OCI-LY3 (cell line): ENCODE measurements around the gene ADAMTS6.

Experiments used
- H2AFZ ChIP-seq: fragments of 200-600, 300-600 bp; shearing (Covaris generic); 2 replicates; pipeline ENCODE4 v1.6.0; 2014; ENCODE audit warnings: antibody characterized with exemption, low read depth, low read length
- H3K27ac ChIP-seq: fragments of 200-600, 300-600 bp; sonication (generic); 2 replicates; pipeline ENCODE4 v1.5.1; 2014; ENCODE audit warnings: mild to moderate bottlenecking, low read length, moderate library complexity, mixed read lengths
- H3K27me3 ChIP-seq: fragments of 200-600, 300-600 bp; sonication (generic); 2 replicates; pipeline ENCODE4 v1.6.1; 2014; ENCODE audit warnings: low read depth, low read length, mixed read lengths
- H3K36me3 ChIP-seq: fragments of 200-600, 300-600 bp; sonication (generic); replicated peaks from 2 replicates; pipeline ENCODE3; 2014; ENCODE audit warnings: low read depth, low read length, mixed read lengths
- H3K4me1 ChIP-seq: fragments of 300-600, 200-600 bp; sonication (generic); 2 replicates; pipeline ENCODE4 v1.6.1; 2014; ENCODE audit warnings: low read length, mixed read lengths
- H3K4me2 ChIP-seq: fragments of 200-600, 300-600 bp; sonication (generic); 2 replicates; pipeline ENCODE4 v1.6.1; 2014; ENCODE audit warnings: low read length, mixed read lengths
- H3K4me3 ChIP-seq: fragments of 300-600, 200-600 bp; sonication (generic); 2 replicates; pipeline ENCODE4 v1.5.1; 2014; ENCODE audit warnings: antibody characterized with exemption, mild to moderate bottlenecking, low read length, moderate library complexity
- H3K79me2 ChIP-seq: fragments of 300-600, 200-600 bp; shearing (Covaris generic); 2 replicates; pipeline ENCODE4 v1.6.1; 2014; ENCODE audit warnings: mild to moderate bottlenecking, low read length, mixed read lengths
- H3K9ac ChIP-seq: fragments of 300-600, 200-600 bp; shearing (Covaris generic); 2 replicates; pipeline ENCODE4 v1.6.0; 2014; ENCODE audit warnings: mild to moderate bottlenecking, low read length, moderate library complexity
- H3K9me3 ChIP-seq: fragments of 200-600, 300-600 bp; shearing (Covaris generic); 2 replicates; pipeline ENCODE4 v1.6.1; 2014; ENCODE audit warnings: low read length, mixed read lengths; ENCODE audit not compliant: insufficient read depth
- H4K20me1 ChIP-seq: fragments of 200-600, 300-600 bp; sonication (generic); 2 replicates; pipeline ENCODE4 v1.6.1; 2016; ENCODE audit warnings: low read length, mixed read lengths; ENCODE audit not compliant: insufficient read depth
- EZH2phosphoT487 ChIP-seq: fragments of 200-600 bp; shearing (Covaris generic); IDR thresholded peaks from 2 replicates; pipeline ENCODE4 v1.6.1; 2018; ENCODE audit warnings: antibody characterized with exemption, mixed run types, low read depth
- TF ChIP-seq, protein P1 (sequence below): fragments of 200-600, 300-600 bp; sonication (generic); IDR thresholded peaks from 2 replicates; pipeline ENCODE4 v1.5.1; 2014; ENCODE audit warnings: antibody characterized with exemption, low read length, low read depth

Gene ADAMTS6

DNA sequence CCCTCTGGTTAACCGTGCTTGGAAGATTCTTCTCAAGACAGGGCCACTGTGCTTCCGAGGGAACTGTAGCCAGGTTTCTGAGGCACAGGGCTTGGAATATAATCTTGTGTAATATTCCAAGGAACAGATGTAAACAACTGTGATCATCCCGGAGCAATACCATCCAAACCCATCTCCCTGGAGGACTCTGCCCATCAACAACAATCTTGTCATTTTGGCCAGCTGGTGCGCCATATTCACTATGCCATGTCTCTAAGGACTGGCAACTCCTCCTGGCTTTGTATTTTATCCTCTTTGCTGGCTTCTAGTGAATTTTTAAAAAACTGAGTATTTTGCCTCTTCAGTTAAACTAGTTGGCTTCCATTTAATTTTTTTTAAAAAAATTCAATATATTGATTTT is 349.3 kb downstream of the ADAMTS6 start:
- H2AFZ ChIP-seq: no peak overlapping the region
- no peaks in the 10 kb centered on the region for H3K9me3 ChIP-seq
- H3K27me3 ChIP-seq: no peaks in the 10 kb centered on the region
- no peaks in the 10 kb centered on the region for H3K4me1 ChIP-seq
- no peak overlapping the region for H3K27ac ChIP-seq
- H3K79me2 ChIP-seq: no peaks in the 10 kb centered on the region
- TF ChIP-seq EZH2phosphoT487: no peak
- TF ChIP-seq, protein P1, sequence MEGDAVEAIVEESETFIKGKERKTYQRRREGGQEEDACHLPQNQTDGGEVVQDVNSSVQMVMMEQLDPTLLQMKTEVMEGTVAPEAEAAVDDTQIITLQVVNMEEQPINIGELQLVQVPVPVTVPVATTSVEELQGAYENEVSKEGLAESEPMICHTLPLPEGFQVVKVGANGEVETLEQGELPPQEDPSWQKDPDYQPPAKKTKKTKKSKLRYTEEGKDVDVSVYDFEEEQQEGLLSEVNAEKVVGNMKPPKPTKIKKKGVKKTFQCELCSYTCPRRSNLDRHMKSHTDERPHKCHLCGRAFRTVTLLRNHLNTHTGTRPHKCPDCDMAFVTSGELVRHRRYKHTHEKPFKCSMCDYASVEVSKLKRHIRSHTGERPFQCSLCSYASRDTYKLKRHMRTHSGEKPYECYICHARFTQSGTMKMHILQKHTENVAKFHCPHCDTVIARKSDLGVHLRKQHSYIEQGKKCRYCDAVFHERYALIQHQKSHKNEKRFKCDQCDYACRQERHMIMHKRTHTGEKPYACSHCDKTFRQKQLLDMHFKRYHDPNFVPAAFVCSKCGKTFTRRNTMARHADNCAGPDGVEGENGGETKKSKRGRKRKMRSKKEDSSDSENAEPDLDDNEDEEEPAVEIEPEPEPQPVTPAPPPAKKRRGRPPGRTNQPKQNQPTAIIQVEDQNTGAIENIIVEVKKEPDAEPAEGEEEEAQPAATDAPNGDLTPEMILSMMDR: no peak
- H3K4me3 ChIP-seq: no peak overlapping the region
- H3K4me2 ChIP-seq: no peak overlapping the region
- no peaks in the 10 kb centered on the region for H3K36me3 ChIP-seq
- no peak overlapping the region for H3K9ac ChIP-seq
- H4K20me1 ChIP-seq: no peaks in the 10 kb centered on the region

DNA sequence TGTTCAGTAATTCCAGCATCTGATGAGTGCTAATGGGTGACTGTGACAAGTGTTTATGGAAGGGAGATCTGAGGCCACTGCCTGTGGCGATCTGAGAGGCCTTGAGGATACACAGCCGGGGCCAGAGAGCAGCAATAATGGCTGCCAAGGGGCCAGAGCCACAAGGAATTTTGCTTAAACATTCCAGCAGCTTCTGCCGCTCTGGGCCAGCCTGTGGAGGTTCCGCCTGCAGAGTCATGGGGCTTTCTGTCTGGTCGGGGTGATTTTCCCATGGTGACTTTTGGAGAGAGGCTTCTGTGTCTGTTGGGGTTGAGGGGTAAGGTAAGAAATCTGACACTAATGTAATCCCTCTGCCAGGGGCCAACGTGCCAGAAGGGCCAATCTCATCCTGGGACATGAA is 353.5 kb downstream of the ADAMTS6 start:
- no peak overlapping the region for H2AFZ ChIP-seq
- H3K4me2 ChIP-seq: no peak overlapping the region
- H3K9me3 ChIP-seq: no peaks in the 10 kb centered on the region
- H3K27me3 ChIP-seq: no peaks in the 10 kb centered on the region
- TF ChIP-seq, protein P1: no peak
- no peak for TF ChIP-seq EZH2phosphoT487
- no peak overlapping the region for H3K27ac ChIP-seq
- no peaks in the 10 kb centered on the region for H4K20me1 ChIP-seq
- H3K9ac ChIP-seq: no peak overlapping the region
- H3K36me3 ChIP-seq: no peaks in the 10 kb centered on the region
- no peaks in the 10 kb centered on the region for H3K79me2 ChIP-seq
- no peaks in the 10 kb centered on the region for H3K4me1 ChIP-seq
- H3K4me3 ChIP-seq: no peak overlapping the region

DNA sequence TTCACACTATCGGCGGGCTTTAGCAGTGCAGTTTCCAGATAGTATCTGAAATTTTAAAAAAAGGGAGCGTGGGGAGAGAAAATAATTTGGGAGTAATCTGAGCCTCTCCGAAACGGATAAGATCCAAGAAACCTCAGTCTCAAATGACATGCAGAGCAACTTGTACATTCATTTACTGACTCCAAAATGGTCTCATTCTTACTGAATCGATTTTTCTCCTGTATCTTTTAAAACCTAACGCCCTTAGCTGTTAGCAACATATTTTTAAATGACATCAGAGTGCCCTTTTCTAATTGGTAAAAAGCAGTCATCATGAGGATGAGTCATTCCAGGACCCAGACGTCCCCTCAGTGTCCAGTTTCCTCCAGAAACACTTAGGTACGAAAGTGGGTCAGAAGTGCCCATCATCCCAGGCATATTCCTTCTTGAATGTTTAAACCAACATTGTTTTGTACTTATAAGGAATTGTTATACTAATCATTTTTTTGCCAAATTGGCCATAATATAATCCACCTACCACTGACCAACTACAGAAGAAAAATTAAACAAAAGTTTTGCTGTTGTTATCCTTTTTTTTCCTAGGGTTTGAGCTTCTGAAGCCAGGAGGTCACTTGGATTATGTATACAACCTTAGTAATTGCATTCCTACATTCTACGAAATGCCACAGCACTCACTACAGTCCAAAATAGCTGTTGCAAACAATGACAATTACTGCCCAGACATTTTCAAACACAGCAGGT is 354.4 kb downstream of the ADAMTS6 start:
- Histone ChIP-seq H3K4me1 (no peaks in the 10 kb centered on the region), H3K27ac (no peak overlapping the region), H2AFZ (no peak overlapping the region), H3K36me3 (no peaks in the 10 kb centered on the region), H3K4me3 (no peak overlapping the region), H3K27me3 (no peaks in the 10 kb centered on the region), H3K4me2 (no peak overlapping the region), H4K20me1 (no peaks in the 10 kb centered on the region), H3K79me2 (no peaks in the 10 kb centered on the region), H3K9me3 (no peaks in the 10 kb centered on the region), H3K9ac (no peak overlapping the region)
- no peak for TF ChIP-seq EZH2phosphoT487
- TF ChIP-seq, protein P1: no peak

DNA sequence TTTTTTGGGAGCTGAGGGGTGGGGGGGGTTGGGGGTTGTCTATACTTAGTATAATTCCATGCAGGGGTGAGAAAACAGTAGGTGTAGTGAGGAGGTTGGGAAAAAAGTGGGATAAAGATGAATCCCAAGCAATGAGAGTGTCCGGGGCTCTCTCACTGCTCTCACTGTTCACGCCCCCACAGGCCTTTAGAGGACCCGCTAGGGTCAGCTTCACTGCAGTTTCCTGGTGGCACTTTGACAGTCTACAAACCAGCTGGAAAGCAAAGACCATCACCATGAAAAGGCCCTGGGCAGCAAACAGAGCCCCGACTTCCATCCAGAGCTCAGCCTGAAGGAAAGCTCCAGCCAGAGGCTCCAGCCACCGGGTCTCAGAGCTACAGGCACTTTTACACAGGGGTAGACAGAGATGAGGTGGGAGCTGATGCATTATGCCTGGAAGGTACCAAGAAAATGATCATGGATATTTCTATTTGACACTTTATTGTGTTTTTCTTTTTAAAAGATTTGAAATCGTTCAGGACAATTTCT is 355.1 kb downstream of the ADAMTS6 start:
- no peak overlapping the region for H2AFZ ChIP-seq
- H4K20me1 ChIP-seq: no peaks in the 10 kb centered on the region
- H3K4me3 ChIP-seq: no peak overlapping the region
- no peaks in the 10 kb centered on the region for H3K36me3 ChIP-seq
- no peak overlapping the region for H3K4me2 ChIP-seq
- no peaks in the 10 kb centered on the region for H3K79me2 ChIP-seq
- no peak overlapping the region for H3K27ac ChIP-seq
- no peaks in the 10 kb centered on the region for H3K9me3 ChIP-seq
- H3K9ac ChIP-seq: no peak overlapping the region
- no peaks in the 10 kb centered on the region for H3K4me1 ChIP-seq
- no peaks in the 10 kb centered on the region for H3K27me3 ChIP-seq
- no peak for TF ChIP-seq EZH2phosphoT487
- TF ChIP-seq, protein P1: no peak
